HG02588 (cell line): ENCODE results near the gene CCDC200.
"Not testable (repeated sequence)": the region's sequence is repeated elsewhere in the genome, so short reads cannot be mapped to it uniquely, and the experiment has no call there.

Experiments
- ATAC-seq: cut with Tn5 transposase; IDR thresholded peaks from one replicate; pipeline ENCODE4 v1.9.1; 2021; ENCODE audit warnings: mild to moderate bottlenecking, moderate library complexity; ENCODE audit not compliant: unreplicated experiment

CCDC200 gene

DNA sequence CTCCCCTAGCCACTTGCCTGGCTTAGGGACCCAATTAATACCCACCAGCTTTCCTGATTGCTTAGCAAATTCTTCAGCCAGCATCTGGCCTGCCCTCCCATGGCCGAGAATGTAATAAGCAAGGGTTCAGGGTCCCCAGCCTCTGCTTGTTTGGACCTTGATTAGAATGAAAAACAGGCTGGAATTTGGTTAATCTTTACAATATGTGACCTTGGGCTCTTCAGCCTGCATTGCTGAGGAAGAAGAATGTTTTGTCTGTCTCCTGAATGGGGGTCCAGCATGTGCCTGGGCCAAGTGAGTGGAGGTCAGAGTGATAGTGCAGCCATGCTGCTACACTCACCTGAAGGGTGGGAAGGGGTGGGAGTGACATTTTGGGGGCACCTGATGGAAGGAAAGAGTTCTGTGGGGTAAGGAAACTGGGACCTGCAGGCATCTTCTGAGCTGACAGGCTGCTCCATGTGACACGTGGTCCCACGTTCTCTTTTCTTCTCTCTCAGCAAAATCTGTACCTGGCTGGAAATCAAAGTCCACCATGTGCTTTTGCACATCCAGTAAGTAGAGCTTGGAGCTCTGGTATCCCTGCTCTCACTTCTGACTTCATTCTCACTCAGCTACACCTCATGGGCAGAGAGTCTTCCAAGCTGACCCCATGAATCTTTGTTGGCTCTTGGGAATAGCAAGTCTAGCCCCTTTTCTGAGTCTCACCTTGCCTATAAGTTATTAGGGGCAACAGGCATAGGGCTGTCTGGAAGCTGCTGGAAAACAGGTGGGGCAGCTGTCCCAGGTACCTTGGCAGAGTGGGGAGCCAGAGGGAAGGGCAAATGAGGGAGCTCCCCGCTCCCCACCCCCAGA is 11.4 kb downstream of the CCDC200 start:
- no peak for ATAC-seq

DNA sequence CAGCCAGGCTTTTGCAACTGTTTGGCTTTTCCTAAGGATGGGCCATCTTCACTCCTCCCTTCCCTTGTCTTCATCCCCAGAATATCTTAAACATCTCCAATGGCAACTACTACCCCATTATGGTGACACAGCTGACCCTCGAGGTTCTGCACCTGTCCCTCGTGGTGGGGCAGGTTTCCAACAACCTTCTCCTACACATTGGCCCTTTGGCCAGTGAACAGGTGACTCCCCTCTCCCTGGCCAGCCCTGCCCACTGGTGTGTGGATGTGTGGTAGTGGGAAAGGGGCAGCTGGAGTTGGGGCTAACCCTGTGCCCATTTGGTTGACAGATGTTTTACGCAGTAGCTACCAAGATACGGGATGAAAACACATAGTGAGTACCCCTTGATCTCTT is 12.1 kb downstream of the CCDC200 start:
- no peak for ATAC-seq

DNA sequence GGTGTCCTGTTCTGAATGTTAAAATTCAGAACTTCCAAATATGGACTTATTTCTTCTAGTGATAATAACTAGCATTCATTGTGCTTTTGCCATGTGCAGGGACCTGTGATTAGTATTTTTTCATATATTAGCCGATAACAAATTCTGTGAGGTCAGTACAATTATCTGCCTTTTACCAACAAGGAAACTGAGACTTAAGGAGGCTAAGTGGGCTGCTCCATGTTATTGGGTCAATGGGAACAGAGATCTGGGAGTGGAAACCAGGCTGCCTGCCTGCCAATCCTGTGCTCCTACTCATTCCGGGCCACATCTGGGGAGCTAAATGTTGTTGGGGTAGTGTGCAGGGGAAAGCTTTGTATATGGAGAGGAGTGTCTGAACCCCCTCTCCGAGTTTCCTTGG is 13.1 kb downstream of the CCDC200 start:
- ATAC-seq, result no peak

DNA sequence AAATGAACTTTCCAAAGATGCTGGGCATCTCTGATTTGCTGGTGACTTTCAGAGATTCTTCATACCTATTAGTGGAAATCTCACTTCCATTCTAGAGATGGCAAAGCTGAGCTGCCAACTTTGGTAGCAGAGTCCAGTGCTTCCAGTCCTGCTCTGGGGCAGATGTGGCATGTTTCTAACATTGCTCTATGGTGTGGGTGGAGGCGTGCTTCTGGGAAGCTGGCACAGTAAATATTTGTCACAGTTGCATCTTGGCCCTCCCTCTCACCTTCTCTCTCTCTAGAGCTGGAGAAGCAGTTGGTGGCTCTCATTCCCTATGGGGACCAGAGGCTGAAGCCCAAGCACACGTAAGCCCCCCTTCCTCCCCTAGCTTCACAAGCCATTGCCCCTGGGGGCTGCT is 14.9 kb downstream of the CCDC200 start:
- ATAC-seq, result no peak

DNA sequence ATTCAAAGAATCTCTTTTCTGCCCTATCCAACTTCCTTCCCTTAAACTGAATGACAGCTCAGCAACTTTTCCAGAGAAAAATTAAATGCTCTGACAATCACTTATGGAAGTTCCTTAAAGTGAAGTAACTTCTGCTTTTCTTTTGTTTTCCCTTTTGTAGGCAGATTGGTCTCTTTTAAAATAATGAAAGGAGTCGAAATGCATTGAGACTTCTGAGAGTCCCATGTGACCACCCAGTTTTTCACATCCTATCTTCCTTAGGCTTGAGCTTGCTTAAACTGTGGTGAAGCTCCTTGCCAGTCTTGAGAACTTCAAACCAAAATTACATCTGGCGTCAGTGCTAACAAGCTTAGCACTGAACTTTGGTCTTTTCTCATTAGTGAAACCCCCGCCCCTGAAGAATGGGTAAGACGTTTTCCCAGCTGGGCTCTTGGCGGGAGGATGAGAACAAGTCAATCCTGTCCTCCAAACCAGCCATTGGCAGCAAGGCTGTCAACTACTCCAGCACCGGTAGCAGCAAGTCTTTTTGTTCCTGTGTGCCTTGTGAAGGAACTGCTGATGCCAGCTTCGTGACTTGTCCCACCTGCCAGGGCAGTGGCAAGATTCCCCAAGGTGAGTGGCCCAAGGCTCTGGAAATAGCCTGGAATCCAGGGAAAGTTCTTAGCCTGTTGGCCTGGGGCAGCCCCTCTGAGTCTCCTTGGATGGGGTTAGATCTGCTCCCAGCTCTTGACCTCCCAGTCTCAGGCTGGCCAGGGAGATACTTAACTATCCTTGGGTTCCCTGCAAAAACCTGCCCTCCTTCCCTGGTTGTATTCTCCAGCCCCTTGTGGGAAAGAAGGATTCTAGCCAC is 15.6 kb downstream of the CCDC200 start:
- ATAC-seq, result no peak

DNA sequence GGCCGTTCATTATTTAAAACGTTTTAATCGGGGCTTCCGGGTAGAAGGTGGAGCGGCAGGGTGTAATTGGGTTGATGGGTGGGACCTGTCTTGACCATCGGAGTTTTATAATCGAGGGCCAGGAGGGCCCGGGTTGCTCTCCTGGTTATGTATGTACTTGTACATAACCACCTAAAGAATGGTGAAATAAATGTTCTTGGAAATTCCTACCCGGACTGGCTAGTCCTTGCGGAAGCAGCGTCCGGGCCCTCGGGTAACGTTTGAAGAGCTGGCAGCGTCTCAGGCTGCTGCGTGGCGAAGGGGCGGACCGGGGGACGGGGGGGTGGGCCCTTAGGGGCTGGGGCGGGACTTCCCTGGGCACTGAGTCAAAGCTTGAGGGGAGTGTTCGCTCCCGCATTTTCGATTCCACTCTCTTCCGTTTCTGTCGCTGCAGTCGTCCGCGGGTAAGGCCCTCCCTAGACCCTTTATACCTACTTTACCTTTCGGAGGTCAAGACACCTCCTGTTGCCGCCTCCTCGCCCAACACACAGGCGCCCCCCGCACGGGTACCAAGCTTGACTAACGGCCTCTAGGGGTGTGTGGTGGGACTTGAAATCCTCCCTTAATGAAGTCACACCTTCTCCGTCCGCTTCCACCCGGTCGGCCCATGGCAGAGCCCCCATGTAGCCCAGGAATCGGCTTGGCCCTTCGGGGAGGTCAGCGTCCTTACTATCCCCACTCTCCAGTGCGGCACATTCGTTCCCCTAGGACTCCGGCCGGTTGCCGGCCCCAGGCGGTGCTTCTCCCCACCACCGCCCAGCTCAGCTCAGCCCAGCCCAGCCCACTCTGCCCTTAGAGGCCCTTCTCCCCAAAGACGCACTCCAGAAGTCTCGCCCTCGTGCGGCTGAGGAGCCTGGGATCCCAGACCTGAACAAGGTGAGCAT is 16.7 kb downstream of the CCDC200 start, which contains the start of gene TMEM106A:
Gene TMEM106A, plus strand, starts transcription at position 396 of the 923 bp plus-strand sequence. CDS start 1,167 bp downstream, outside the sequence.
- peak; percentile 76 for ATAC-seq

DNA sequence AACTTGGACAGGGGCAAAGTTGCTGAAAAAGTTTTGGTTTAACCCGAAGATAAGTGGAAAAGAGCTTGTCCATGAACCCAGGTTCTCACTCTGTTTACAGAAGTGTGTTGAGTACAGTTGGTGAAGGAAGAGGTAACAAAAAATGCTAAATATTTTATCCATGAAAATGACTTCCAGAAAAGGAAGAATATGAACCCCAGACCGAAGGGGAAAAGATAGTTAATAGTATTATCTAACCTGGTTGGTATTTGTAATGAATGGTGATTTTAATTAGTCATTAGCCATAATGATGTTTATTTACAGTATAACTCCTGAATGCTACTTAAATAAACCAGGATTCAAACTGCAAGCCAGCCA is 17.3 kb downstream of the CCDC200 start:
- no peak for ATAC-seq

DNA sequence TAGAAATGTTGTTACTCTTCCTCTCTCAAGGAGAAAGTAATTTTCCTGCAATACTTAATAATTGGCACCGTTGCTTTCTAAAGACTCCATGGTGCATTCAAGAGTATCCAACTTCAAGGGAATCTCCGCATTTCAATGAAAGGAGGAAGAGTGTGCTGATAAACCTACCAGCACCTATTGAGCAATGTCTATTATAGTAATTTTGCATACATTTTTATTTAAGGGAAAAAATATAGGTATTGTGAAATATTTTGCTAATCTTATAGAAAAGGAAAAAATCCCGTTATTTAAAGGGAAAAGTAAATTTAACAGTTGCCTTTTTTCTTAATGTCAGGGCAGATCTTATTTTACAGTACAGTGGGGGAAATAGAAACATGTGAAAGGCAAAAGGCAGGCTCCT is 17.8 kb downstream of the CCDC200 start:
- ATAC-seq, result no peak

DNA sequence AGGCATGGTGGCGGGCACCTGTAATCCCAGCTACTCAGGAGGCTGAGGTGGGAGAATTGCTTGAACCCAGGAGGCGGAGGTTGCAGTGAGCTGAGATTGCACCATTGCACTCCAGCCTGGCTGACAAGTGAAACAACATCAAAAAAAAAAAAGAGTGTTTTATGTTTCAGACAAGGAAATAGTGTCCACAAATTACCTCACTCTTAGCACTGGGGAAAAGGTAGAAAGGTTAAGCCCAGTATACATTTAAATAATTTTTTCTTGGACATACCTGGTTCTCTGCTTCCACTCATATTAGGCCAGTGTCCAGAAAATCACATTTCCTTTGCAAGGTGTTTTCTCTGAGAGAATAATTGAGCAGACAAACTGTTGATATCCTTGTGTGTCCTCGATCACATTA is 25.4 kb downstream of the CCDC200 start:
- not testable (repeated sequence) for ATAC-seq

DNA sequence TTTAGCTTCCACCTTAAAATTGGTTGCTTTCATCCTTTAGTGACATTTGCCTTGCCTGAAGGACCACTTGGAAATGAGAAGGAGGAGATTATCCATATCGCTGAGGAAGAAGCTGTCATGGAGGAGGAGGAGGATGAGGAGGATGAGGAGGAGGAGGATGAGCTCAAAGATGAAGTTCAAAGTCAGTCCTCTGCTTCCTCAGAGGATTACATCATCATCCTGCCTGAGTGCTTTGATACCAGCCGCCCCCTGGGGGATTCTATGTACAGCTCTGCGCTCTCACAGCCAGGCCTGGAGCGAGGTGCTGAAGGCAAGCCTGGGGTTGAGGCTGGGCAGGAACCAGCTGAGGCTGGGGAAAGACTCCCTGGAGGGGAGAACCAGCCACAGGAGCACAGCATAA is 28.3 kb downstream of the CCDC200 start:
- no peak for ATAC-seq

DNA sequence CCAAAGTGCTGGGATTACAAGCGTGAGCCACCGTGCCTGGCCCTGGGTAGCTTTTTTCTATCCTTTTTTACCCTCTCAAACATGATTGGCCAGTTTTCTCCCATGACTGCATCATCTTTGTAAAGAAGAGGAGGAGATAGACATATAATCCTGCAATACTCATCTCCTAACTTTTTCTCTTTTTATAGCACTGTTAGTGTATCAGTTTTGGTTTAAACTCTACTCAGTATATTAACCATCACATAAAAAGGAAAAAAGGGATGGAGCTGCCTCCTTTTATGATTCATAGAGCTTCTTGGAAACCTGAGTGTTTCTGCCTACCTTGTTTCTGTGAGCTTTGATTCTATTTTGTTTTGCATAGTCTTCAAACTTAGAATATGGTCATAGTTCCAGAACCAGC is 28.8 kb downstream of the CCDC200 start:
- no peak for ATAC-seq

DNA sequence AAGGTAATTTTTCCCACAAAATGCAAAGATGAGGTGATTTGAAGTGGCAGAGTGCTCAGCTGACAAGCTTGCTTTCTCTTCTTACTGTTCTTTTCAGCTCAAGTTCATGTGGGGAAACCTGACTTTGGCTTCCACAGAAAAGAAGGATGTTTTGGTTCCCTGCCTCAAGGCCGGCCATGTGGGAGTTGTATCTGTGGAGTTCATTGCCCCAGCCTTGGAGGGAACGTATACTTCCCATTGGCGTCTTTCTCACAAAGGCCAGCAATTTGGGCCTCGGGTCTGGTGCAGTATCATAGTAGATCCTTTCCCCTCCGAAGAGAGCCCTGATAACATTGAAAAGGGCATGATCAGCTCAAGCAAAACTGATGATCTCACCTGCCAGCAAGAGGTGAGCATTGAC is 35.2 kb downstream of the CCDC200 start:
- no peak for ATAC-seq

DNA sequence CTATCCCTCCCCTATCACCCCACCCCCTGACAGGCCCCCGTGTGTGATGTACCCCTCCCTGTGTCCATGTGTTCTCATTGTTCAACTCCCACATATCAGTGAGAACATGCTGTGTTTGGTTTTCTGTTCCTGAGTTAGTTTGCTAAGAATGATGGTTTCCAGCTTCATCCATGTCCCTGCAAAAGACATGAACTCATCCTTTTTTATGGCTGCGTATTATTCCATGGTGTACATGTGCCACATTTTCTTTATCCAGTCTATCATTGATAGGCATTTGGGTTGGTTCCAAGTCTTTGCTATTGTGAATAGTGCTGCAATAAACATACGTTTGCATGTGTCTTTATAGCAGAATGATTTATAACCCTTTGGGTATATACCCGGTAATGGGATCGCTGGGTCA is 41.8 kb downstream of the CCDC200 start:
- not testable (repeated sequence) for ATAC-seq

DNA sequence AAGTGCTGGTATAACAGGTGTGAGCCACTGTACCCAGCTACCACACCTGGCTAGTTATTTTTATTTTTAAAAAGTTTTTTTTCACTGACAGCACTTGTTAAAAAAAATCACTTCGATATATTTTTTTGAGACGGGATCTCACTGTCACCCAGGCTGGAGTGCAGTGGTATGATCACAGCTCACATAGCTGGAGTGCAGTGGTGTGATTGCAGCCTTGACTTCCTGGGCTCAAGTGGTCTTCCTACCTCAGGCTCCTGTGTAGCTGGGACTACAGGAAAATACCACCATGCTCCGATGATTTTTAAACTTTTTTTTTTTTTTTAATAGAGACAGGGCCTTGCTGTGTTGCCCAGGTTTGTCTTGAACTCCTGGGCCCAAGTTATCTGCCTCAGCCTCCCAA is 44.5 kb downstream of the CCDC200 start:
- no peak for ATAC-seq

DNA sequence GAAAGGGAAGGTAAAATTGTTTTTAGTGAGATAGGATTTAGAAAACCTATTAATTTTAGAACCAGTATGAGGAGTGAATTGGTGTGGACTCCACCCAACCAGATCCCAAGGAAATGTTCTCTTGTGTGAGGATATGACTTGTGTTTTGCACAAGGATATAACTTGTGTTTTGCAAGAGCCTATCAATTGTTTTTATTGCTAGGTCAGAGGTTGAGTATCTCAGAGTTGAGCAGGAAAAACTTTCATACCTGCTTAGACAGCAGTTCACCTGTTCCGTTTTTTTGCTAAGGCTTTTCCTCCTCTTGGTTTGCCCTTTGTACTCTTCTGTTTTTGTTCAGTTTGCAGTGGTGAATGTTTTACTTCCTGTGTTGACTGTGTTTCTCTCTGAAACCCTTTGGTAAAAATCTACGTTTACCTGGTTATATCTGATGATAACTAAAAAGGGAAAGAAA is 52.3 kb downstream of the CCDC200 start:
- ATAC-seq, result no peak

DNA sequence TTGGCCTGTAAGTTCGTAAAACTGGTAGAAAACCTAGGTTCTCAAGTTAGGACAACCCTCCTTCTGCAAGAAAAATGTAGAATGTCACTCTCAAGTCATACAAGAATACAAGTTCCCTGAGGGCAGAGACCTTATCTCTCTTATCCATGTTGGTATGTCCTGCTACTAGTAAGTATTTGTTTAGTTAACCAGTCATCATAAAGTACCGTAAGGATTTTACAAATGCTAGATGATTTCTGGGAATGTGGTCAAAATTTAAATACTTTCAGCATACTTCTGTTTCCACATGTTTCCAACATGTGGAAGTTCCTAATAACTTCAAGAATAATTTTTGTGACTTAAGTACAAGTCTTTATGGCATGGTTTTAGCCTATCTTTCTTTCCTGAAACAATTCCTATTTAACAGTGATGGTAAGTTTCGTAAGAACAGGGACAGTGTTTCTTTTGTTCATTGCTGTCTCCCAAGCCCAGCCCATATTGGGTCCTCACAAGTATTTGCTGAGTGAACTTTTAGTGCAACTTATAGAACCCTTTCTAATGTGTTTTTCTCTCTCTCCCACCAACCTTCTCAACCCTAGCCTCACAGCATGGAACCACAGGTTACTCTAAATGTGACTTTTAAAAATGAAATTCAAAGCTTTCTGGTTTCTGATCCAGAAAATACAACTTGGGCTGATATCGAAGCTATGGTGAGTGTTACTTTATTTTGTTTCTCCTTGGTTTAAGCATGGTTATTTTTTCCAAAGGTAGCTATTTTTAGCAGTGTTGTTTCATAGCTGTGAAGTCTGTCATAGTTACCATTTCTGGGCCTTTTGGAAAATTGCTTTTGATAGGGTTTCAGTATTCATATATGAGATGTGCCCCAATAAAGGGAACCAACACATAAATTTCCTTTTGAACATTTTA is 53.0 kb downstream of the CCDC200 start:
- no peak for ATAC-seq

DNA sequence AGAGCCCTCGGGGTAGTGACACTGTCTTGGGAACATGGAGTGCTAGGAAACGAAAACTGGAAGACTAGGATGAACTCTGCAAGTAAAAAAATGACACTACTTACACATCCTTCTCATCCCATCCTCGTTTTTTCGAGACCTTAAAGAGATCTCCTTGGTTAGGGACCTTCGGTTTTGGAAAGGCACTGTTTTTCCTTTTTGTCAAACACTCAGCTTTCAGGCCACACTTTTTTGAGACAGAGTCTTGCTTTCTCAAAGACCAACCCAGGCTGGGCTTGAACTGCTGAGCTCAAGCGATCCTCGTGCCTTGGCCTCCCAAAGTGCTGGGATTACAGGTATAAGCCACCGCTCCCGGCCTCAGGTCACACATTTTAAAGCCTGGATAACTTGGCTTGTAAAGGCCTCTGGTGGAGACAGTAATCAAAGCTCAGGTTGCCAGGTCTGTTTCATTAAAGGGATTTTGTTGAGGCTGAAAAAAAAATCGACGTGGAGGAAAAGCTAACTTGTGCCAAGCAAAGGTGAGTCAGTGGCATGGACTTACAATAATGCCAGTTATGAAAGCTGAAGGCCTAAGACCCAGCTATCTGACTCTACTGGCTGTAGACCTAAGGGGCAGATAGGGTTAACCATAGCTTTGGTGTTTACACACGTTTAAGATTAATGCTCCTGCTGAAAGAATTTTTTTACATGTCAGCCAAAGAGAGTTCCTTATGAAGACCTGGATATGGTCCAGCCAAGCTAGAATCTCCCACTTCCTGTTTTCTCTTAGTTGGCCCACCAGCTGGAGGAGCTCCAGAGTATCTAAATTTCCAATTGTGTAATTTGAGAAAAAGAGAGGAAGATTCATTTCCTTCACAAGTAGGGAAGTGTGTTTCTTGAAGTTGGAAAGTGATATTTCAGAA is 56.6 kb downstream of the CCDC200 start:
- ATAC-seq, result no peak
